ENCODE results near the gene ROR1. TPM values are rescaled to one million over a fixed set of nuclear protein-coding genes. Genes with fewer than 3 reads are reported as not detected.
A peak's percentile ranks its signal among the peaks of the same experiment; 100 is the strongest.

The ROR1 gene
- total and polyA plus RNA-seq, 8 donors: 25.5 to 95.8 (median 83.0) TPM

- no peak for TF ChIP-seq CTCF (IDR thresholded peaks at IDR 0.05)
- Histone ChIP-seq H3K4me1 (peaks cover 0 to 17% of the 10 kb centered on the region in 2 donors), H3K4me3 (no peak overlapping the region), H3K27me3 (peaks cover 0 to 56% of the 10 kb centered on the region in 2 donors), H3K27ac (no peak overlapping the region), H3K9me3 (no peaks in the 10 kb centered on the region), H3K36me3 (no peaks in the 10 kb centered on the region)
- DNase-seq (no peak), ATAC-seq (no peak)
- intact Hi-C loops (cut with DNase I): no loop called here
These were observed 1.6 kb upstream of the ROR1 start for GRCh38 chr1:63772201-63772600.

GRCh38 chr1:63772876-63773275, 941 bp upstream of the ROR1 start:
- no peaks in the 10 kb centered on the region for H3K36me3 ChIP-seq
- intact Hi-C loops (cut with DNase I): no loop called here
- no peak for TF ChIP-seq CTCF (IDR thresholded peaks at IDR 0.05)
- no peak for DNase-seq
- no peak overlapping the region for H3K4me3 ChIP-seq
- no peaks in the 10 kb centered on the region for H3K9me3 ChIP-seq
- H3K27me3 ChIP-seq: peaks cover 0 to 62% of the 10 kb centered on the region in 2 donors
- no peak overlapping the region for H3K27ac ChIP-seq
- ATAC-seq: no peak
- H3K4me1 ChIP-seq: peaks cover 0 to 17% of the 10 kb centered on the region in 2 donors

GRCh38 chr1:63773496-63773814, 362 bp upstream of the ROR1 start:
- no peak for DNase-seq
- H3K36me3 ChIP-seq: no peaks in the 10 kb centered on the region
- peak overlapping the region; percentile 46 to 56 for H3K4me3 ChIP-seq
- H3K9me3 ChIP-seq: no peaks in the 10 kb centered on the region
- intact Hi-C loops (cut with DNase I): no loop called here
- peak; percentile 15 for ATAC-seq
- H3K4me1 ChIP-seq: peaks cover 3 to 17% of the 10 kb centered on the region in 2 donors
- no peak for TF ChIP-seq CTCF (IDR thresholded peaks at IDR 0.05)
- peaks cover 0 to 62% of the 10 kb centered on the region in 2 donors for H3K27me3 ChIP-seq
- peak overlapping the region in 1 of 2 donors; percentile 81 for H3K27ac ChIP-seq

- Histone ChIP-seq H3K27ac (peak overlapping the region; percentile 66 to 81), H3K27me3 (peaks cover 0 to 62% of the 10 kb centered on the region in 2 donors), H3K4me1 (peaks cover 6 to 17% of the 10 kb centered on the region in 2 donors), H3K36me3 (no peaks in the 10 kb centered on the region), H3K4me3 (peak overlapping the region; percentile 46 to 56), H3K9me3 (no peaks in the 10 kb centered on the region)
- intact Hi-C loops (cut with DNase I): no loop called here
- ATAC-seq (peak; percentile 42), DNase-seq (peak; percentile 38 to 85 (median 62))
- TF ChIP-seq CTCF (IDR thresholded peaks at IDR 0.05): no peak
These were observed 1.0 kb downstream of the ROR1 start for GRCh38 chr1:63774617-63775417.

- H3K36me3 ChIP-seq: no peaks in the 10 kb centered on the region
- intact Hi-C loops (cut with DNase I): no loop called here
- H3K27ac ChIP-seq: peak overlapping the region; percentile 66 to 81
- no peak for ATAC-seq
- peak overlapping the region; percentile 46 to 56 for H3K4me3 ChIP-seq
- TF ChIP-seq CTCF (IDR thresholded peaks at IDR 0.05): no peak
- peaks cover 0 to 62% of the 10 kb centered on the region in 2 donors for H3K27me3 ChIP-seq
- peaks cover 6 to 17% of the 10 kb centered on the region in 2 donors for H3K4me1 ChIP-seq
- no peaks in the 10 kb centered on the region for H3K9me3 ChIP-seq
- no peak for DNase-seq
These were observed 1.8 kb downstream of the ROR1 start for GRCh38 chr1:63775418-63776127.
